Peyer's patch (tissue), 4 donors: ENCODE results near the gene C1orf167.

Experiments used
- CTCF ChIP-seq, 6 experiments: fragments of 450-650 bp in 4 of 6; fragments of 200-600 bp in 2 of 6; sonication (generic) in 1 of 6; IDR thresholded peaks; one replicate each; pipeline ENCODE4 v1.5.1; 2017 to 2019; ENCODE audit warnings: antibody characterized with exemption in 6 of 6, mild to moderate bottlenecking in 3 of 6, moderate library complexity in 1 of 6
- POLR2A ChIP-seq, 2 donors: fragments of 450-650 bp; IDR thresholded peaks; one replicate each; pipeline ENCODE4 v1.5.1; 2017; ENCODE audit warnings: antibody characterized with exemption in 2 of 2, mild to moderate bottlenecking in 2 of 2, moderate library complexity in 2 of 2

- TF ChIP-seq CTCF (IDR thresholded peaks at IDR 0.05) (no peak), POLR2A (IDR thresholded peaks at IDR 0.05) (no peak)
These were observed 15.9 kb upstream of the C1orf167 start for GRCh38 chr1:11746092-11746491.
